Measurements from ENCODE around the gene DOCK9. TPM values are rescaled to one million over a fixed set of nuclear protein-coding genes. Genes with fewer than 3 reads are reported as not detected.

The DOCK9 gene
- total RNA-seq, 1 donor from 2014 or later = 170 TPM

DNA sequence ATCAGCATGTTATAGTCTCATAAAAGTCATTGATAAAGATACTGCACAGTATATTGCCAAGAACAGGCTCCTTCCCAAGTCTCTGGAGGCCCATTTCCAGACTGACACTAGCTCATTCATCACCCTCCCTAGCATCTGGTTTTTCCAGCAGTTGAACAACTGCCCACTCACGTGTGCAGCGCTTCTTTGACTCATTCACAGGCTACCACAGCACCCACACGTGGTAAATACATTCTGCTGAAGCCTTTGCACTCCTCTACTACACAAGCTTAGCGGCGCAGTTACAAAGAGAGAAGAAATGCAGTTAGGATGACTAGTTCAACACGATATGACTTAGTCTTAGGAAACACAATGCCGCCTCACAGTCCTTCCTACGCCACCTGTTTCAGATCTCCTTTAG, 87.7 kb downstream of the DOCK9 start:
- Histone ChIP-seq H3K4me1 (peaks cover 5% of the 10 kb centered on the region), H3K4me3 (no peak overlapping the region), H3K27ac (no peak overlapping the region), H3K36me3 (peaks cover 49% of the 10 kb centered on the region), H3K27me3 (no peaks in the 10 kb centered on the region), H3K9me3 (no peaks in the 10 kb centered on the region)
- DNase-seq (no peak), ATAC-seq (no peak)
- intact Hi-C loops (cut with DNase I) = no loop called here
- TF ChIP-seq, protein P1, sequence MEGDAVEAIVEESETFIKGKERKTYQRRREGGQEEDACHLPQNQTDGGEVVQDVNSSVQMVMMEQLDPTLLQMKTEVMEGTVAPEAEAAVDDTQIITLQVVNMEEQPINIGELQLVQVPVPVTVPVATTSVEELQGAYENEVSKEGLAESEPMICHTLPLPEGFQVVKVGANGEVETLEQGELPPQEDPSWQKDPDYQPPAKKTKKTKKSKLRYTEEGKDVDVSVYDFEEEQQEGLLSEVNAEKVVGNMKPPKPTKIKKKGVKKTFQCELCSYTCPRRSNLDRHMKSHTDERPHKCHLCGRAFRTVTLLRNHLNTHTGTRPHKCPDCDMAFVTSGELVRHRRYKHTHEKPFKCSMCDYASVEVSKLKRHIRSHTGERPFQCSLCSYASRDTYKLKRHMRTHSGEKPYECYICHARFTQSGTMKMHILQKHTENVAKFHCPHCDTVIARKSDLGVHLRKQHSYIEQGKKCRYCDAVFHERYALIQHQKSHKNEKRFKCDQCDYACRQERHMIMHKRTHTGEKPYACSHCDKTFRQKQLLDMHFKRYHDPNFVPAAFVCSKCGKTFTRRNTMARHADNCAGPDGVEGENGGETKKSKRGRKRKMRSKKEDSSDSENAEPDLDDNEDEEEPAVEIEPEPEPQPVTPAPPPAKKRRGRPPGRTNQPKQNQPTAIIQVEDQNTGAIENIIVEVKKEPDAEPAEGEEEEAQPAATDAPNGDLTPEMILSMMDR (IDR thresholded peaks at IDR 0.05) = no peak

DNA sequence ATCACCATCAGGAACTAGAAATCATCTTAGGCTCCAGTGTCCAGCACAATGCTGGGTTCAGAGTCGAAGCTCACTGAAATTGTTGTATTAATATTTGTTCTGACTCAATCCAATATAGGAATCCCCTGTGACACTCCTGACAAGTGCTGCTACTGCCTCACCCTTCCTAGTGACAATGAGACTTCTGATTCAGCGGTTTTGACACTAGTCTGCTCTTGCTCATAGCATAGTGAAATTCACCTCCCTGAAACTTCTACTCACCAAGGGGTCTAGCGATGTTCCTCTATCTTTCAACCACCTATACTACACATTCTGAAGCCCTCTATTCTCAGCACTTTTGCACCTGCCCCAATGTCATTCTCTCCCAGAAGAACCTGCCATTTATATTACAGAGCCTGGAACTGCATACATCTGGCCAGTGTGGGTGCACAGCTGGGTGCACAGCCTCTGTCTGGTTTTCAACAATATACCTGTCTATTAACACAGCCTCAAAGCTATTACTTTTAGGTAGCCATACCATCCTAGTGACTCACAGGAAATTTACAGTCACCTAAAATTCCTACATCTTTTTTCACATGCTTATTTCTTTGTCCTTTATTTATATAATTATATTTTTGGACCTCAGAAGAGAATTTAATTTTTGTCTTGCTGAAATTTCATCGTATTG, 88.3 kb downstream of the DOCK9 start:
- Histone ChIP-seq H3K4me3 (no peak overlapping the region), H3K36me3 (peaks cover 55% of the 10 kb centered on the region), H3K27me3 (no peaks in the 10 kb centered on the region), H3K9me3 (no peaks in the 10 kb centered on the region), H3K27ac (no peak overlapping the region), H3K4me1 (peaks cover 5% of the 10 kb centered on the region)
- TF ChIP-seq, protein P1 (IDR thresholded peaks at IDR 0.05) = no peak
- DNase-seq (no peak), ATAC-seq (no peak)
- intact Hi-C loops (cut with DNase I) = no loop called here

DNA sequence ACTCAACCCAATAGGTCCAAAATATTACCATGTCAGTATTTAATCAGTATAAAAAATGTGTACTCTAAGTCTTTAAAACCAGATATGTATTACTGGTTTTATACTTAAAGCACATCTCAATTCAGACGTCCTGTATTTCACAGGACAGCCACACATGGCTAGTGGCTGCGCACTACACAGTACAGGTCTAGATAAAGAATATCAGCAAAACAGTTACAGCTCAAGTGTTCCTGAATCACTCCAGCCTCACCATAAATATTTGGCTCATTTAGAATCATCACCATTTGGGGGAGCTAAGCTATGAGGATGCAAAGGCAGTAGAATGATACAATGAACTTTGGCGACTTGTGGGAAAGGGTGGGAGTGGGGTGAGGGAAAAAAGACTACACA, 89.0 kb downstream of the DOCK9 start:
- Histone ChIP-seq H3K4me3 (no peak overlapping the region), H3K36me3 (peaks cover 60% of the 10 kb centered on the region), H3K27ac (no peak overlapping the region), H3K9me3 (no peaks in the 10 kb centered on the region), H3K27me3 (no peaks in the 10 kb centered on the region), H3K4me1 (peaks cover 5% of the 10 kb centered on the region)
- no peak for ATAC-seq
- intact Hi-C loops (cut with DNase I) = no loop called here
- TF ChIP-seq, protein P1 (IDR thresholded peaks at IDR 0.05) = no peak
- DNase-seq = no peak

DNA sequence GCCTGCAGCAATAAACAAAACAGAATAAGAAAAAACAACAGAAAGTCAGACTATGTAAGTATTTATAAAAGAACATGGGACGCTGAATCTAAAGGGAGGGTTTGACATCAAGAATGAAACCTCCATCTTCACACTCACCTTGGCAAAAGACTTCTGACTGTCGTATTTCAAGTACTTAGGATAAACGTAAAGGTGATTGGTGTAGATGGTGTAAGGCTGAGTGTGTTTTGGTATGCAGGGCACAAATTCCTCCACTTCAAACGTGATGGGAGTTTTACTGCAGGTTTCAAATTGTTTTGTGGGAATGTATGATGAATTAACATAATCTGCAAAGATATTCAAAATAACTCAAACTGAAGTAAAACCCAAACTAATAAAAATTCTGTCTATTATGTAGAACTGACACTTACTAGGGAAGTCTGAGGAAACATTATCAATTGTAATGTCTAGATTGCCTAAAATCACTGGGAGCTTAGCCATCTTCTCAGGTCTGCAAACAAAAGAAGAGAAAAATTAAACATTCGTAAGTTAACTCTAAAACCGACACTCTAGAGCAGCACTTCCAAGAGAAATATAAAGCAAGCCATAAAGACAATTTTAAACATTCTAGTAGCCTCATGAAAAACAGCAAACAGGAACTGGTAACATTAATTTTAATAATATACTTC, 89.5 kb downstream of the DOCK9 start:
- ATAC-seq = no peak
- intact Hi-C loops (cut with DNase I) = no loop called here
- Histone ChIP-seq H3K36me3 (peaks cover 60% of the 10 kb centered on the region), H3K27me3 (no peaks in the 10 kb centered on the region), H3K9me3 (no peaks in the 10 kb centered on the region), H3K4me3 (no peak overlapping the region), H3K27ac (no peak overlapping the region), H3K4me1 (peaks cover 5% of the 10 kb centered on the region)
- no peak for DNase-seq
- TF ChIP-seq, protein P1 (IDR thresholded peaks at IDR 0.05) = no peak

DNA sequence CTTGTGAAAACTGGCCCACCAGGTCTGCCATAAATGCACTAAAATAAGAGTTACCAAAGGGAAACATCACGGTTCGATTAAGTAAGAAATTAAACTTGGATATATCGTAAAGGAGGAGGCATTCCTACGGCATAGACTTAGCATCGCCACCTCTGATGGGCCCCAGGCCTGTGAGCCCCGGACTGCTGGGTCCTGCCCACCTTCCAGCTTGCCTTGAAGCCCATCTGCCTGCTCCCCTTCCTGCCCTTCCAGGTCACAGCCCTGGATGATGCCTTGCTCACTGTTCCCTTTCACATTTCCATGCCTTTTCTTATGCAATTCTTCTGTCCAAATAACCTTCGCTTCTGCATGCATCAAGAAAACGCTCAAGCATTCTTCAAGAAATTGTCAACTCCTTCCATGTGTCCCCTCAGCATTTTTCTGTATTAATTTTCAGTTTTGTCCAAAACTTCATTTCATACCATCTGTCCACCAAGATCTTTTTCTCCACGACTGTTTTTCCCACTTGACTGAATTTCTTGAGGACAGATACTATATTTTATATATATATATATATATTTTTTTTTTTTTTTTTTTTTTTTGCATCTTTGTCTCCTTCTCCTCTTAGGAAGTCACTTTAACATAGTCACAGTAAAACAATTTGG, 91.2 kb downstream of the DOCK9 start:
- no peak overlapping the region for H3K4me3 ChIP-seq
- H3K9me3 ChIP-seq = no peaks in the 10 kb centered on the region
- H3K27me3 ChIP-seq = no peaks in the 10 kb centered on the region
- no peak overlapping the region for H3K27ac ChIP-seq
- peaks cover 5% of the 10 kb centered on the region for H3K4me1 ChIP-seq
- intact Hi-C loops (cut with DNase I) = no loop called here
- ATAC-seq (no peak), DNase-seq (no peak)
- peaks cover 70% of the 10 kb centered on the region for H3K36me3 ChIP-seq
- TF ChIP-seq, protein P1 (IDR thresholded peaks at IDR 0.05) = no peak
